ENCODE results near the gene PRKCA. TPM values are rescaled to one million over a fixed set of nuclear protein-coding genes. Genes with fewer than 3 reads are reported as not detected.

The PRKCA gene
- total and polyA plus RNA-seq, 9 donors, result 9.1 to 67.6 (median 37.2) TPM

GRCh38 chr17:66407864-66408263 lies 105.5 kb downstream of the PRKCA start:
- DNase-seq, result no peak
- Histone ChIP-seq H3K27ac (no peak overlapping the region), H3K9me3 (no peaks in the 10 kb centered on the region), H3K4me3 (no peak overlapping the region), H3K27me3 (no peaks in the 10 kb centered on the region), H3K36me3 (no peaks in the 10 kb centered on the region), H3K4me1 (ENCODE audit: insufficient read depth) (peaks cover 11% of the 10 kb centered on the region)
- intact Hi-C loops (cut with DNase I), result no loop called here
- 97% methylated on average over 4 of the region's 4 CpGs for WGBS, 3 donors
- no peak for TF ChIP-seq POLR2A (IDR thresholded peaks at IDR 0.05)

- Histone ChIP-seq H3K27me3 (no peaks in the 10 kb centered on the region), H3K27ac (no peak overlapping the region), H3K4me1 (ENCODE audit: insufficient read depth) (peaks cover 9% of the 10 kb centered on the region), H3K36me3 (no peaks in the 10 kb centered on the region), H3K9me3 (no peaks in the 10 kb centered on the region), H3K4me3 (no peak overlapping the region)
- intact Hi-C loops (cut with DNase I), result no loop called here
- no peak for DNase-seq
- 81 to 88% (median 86%) methylated on average over 6 of the region's 6 CpGs for WGBS, 3 donors
- TF ChIP-seq EP300 (IDR thresholded peaks at IDR 0.05) (no peak), CTCF (IDR thresholded peaks at IDR 0.05) (no peak), POLR2A (IDR thresholded peaks at IDR 0.05) (no peak)
These were observed 109.1 kb downstream of the PRKCA start for GRCh38 chr17:66411520-66411919.

GRCh38 chr17:66412857-66413558 lies 110.6 kb downstream of the PRKCA start:
- intact Hi-C loops (cut with DNase I), result no loop called here
- H3K4me3 ChIP-seq, result no peak overlapping the region
- H3K27me3 ChIP-seq, result no peaks in the 10 kb centered on the region
- 67 to 80% (median 69%) methylated on average over 8 of the region's 8 CpGs for WGBS, 3 donors
- H3K36me3 ChIP-seq, result no peaks in the 10 kb centered on the region
- DNase-seq, result no peak
- H3K27ac ChIP-seq, result no peak overlapping the region
- H3K4me1 ChIP-seq (ENCODE audit: insufficient read depth), result peaks cover 7% of the 10 kb centered on the region
- no peak for TF ChIP-seq EP300 (IDR thresholded peaks at IDR 0.05)
- TF ChIP-seq POLR2A (IDR thresholded peaks at IDR 0.05), result no peak
- no peak for TF ChIP-seq CTCF (IDR thresholded peaks at IDR 0.05)
- H3K9me3 ChIP-seq, result no peaks in the 10 kb centered on the region

- DNase-seq, result no peak
- Histone ChIP-seq H3K36me3 (no peaks in the 10 kb centered on the region), H3K4me1 (ENCODE audit: insufficient read depth) (peaks cover 7% of the 10 kb centered on the region), H3K9me3 (no peaks in the 10 kb centered on the region), H3K27ac (no peak overlapping the region), H3K27me3 (no peaks in the 10 kb centered on the region), H3K4me3 (no peak overlapping the region)
- WGBS, 3 donors, result 80 to 86% (median 85%) methylated on average over 13 of the region's 13 CpGs
- TF ChIP-seq CTCF (IDR thresholded peaks at IDR 0.05), result no peak
- TF ChIP-seq POLR2A (IDR thresholded peaks at IDR 0.05), result no peak
- TF ChIP-seq EP300 (IDR thresholded peaks at IDR 0.05), result no peak
- intact Hi-C loops (cut with DNase I), result no loop called here
These were observed 111.4 kb downstream of the PRKCA start for GRCh38 chr17:66413559-66414520.

Data from ovary (tissue), 9 donors.